NCI-H1092 (cell line): Measurements from ENCODE around the gene RAB11FIP3.

ENCODE experiments used
- DNase-seq: peaks from one replicate; lab custom pipeline; 2025; lab: John Stamatoyannopoulos, UW

RAB11FIP3 gene

DNA sequence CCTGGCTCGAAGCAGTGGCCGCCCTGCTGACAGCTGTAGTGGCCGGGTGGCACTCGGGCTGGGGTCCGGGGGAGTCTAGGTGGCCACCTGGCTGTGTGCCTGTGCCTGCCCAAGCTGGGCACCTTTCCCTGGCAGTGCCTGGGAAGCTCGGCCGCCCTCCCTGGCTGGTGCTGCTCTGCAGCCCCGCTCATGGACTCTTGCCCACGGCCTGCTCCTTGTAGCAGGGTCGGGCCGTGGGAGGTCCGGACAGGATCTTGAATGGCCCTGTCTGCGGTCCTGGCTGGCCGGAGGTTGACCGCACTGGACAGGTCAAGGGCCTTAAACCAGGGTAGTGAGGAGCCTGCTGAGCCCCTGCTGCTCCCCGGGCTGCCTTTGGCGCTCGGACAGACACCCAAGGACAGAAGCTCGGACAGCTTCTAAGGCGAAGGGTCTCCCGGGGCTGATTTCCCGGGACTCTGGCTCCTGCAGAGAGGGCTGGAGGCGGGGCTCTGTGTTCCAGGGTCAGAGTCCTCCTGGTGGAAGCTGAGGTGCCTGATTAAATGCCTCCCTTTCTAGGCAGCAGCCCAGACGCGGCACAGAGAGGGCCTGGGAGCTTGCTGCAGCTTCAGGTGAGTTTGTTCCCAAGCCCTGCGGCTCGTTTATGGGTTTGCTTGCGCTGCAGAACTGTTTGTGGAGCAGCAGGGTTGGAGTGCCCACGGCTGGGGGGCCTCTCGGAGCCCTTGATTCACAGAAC, 108.1 kb downstream of the RAB11FIP3 start:
- DNase-seq = no peak

DNA sequence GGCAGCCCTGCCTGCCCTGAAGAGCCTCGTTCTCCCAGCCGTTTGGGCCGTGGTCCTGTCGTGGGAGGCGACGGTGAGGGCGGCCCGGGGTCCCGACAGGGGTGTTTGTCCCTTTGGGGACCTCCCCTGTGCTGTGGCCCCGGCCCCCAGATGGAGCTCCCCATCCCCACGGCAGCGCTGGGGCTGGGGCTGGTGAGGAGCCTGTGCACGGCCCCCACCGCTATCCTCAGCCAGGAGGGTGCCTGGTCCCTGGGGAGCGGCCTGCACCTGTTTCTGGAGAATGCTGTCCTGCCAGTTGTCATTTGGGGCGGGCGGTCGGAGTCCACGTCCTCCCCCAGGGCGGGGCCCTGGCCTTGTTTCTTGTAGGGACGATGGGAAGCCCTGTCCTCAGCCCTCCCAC, 108.7 kb downstream of the RAB11FIP3 start:
- DNase-seq = no peak

DNA sequence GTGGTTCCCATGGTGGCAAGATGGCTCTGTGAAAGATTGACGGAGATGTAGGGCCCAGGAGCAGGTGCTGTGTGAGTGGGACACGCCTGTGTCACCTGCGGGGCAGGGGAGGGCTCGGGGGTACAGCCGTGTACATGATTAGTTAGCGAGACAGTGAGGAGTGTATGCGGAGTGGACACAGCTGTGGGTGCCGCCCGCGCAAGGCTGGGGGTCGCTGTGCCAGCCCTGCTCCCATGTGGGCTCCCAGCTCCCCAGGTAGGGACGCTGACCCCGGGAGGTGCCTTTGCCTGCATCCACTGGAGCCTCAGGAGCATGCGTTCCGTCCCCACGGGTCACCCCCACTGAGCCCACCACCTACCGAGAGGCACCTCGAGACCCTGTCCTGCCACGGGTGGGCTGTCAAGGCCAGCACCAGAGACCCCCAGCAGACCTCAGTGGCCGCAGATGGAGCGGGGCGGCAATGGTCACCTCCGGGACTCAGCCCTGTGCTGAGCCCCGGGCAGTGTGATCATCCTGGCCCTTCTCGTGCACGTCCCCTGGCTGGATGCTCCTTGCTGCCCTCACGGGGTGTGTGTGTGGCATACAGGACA, 109.5 kb downstream of the RAB11FIP3 start:
- DNase-seq = no peak

DNA sequence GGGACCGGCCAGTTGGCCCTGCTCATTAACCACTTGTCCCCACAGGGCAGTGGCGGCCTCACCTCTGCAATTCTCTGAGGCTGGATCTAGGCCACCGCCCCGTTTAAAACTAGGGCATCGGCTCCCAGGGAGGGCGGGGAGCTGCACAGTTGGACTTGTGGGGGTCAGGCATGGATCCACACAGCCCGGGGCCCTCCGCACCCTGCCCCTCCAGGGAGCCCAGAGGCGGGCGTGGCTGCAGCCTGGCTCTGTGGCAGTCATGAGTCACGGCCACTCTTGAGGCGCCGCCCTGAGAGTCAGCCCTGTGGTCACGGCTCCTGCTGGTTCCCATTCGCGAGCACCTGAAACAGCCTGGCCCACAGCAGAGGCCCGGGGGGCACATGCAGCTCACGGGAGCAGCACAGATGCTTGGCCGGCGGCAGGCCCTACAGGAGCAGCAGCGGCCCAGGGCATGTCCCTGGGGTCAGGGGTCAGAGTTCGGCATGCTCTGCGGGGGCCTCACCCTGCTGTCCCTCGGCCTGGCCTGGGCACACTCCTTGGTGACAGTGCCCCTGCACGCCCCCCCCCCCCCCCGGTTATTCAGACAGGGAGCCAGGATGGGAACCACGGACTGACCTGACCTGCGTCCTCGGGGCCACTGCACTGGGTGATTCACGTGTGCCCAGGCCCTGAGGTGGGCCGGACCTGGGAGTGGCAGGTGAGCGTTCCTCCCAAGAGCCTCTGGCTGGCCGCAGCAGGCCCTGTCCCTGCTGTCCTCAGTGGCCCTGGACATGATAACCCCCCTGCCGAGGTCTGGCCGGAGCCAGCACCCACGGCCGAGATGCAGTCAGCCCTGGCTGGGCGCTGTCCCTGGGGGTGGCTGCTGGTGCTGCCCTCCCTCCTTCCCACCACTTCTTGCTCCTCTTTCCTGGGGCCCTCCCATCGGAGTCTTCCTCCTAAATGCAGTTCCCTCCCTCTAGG, 110.3 kb downstream of the RAB11FIP3 start:
- DNase-seq = no peak

DNA sequence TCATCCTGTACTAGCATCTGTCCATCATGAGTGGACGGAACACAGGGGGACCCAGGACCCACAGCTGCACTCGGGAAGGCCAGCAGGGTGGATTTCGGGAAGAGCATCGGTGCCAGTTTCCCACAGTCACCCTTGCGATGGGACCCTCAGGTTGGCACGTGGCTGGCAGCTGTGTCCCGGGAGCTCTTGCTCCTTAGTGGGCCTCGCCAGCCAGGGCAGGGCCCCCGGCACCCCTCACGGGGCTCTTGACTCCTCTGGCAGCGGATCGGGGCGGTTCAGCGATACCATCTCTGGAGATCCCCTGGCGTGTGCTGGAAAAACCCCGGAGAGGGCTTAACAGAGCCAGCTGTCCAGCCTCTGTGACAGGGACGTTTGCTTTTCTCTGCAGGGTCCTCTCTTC, 111.3 kb downstream of the RAB11FIP3 start:
- no peak for DNase-seq

DNA sequence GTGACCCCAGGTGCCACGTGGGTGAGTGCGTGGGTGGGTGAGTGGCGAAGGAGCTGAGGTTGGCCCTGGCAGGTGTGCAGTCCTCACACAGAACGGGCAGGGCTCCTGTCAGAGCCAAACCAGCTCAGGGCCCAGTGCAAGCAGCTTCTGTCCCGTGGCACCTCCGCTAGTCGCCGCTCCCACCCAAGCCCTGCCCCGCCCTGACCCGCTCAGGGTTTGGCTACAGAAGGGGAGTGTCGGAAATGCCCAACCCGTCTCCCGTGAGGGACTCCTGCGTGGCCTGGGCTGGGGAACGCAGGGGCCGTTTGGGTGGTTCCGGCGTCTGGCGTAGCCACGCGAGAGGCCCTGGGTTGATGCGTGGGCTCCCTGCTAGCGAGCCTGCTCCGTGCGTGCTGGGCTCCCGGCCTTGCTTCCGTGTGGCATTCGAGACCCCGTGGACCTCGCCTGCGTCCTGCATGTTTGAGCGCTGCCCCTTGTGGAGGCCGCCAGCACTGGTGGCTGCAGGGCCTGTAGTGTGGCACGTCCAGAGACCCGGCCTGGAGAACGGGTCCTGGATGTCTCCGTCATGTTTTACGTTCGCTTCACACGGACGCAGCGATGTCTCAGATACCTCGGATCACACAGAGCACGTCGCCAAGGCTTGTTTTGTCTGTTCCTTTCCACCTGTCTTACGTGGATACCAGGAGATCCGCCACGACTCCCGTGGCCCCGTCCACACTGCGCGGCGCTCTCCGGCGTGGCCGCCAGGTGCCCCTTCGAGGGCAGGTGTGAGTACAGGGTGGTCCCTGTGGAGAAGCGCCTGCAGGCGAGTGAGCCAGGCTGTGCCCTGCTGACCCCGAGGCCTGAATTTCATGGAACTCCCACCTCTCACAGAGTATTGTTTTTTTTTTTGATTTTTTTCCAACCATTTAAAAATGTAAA, 112.2 kb downstream of the RAB11FIP3 start:
- no peak for DNase-seq

DNA sequence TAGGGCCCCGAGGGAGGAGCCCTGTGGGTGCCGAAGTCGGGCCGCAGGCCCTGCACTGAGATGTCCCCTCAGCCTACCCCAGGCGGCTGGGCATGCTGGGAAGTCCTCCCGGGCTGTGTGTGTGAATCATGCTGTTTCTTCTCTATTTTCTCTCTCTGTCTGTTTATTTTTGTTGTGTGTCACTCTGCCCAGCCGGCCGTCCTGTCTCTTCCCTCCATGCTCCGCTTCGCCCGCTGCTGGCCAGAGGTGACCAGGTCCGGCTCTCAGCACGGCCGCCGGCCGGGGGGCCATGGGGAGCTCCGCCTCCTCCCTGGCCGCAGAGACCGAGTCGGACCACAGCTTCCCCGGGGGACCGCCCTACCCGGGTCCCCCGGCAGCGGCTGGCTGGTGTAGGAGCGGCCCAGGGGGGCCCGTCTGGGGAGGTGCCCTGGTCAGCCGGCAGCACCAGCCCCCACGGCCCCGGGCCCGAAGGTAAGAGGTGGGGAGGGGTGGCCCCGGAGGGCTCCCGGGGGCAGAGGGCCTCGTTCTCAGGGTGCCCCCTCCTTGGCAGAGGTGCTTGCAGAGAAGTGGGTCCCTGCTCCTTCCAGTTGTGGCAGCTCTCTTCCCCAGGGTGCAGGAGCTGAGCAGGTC, 114.6 kb downstream of the RAB11FIP3 start:
- no peak for DNase-seq

DNA sequence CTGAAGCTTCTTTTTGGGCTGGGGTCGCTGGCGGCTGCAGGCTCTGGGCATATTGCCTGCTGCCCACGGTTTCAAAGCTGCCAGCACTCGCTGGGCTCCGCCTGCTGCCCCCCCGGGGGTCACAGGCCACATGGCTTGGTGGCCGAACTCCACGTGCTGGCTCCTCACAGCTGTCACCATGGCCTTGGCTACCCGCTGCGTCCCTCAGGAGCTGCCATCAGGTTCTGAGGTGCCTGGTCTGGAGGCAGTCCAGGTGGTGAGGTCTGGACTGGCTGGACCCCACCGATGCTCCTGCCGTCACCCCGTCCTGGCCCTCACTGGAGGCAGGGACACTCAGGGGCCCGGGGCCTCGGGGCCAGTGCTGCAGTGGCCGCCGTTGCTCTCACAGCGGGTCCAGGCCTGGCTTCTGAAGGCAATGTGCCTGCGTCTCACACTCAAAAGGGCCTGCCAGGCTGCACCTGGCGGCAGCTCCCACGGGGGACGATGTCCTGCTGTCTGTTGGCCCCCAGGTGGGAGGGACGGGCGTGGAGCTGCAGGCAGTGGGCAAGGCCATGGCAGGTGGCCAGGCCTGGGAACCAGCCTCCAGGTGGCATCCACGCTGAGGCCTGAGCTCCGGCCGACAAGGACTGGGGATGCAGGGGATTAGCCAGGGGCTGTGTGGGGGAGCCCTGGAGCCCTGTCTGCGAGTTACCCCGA, 115.3 kb downstream of the RAB11FIP3 start:
- DNase-seq = no peak

DNA sequence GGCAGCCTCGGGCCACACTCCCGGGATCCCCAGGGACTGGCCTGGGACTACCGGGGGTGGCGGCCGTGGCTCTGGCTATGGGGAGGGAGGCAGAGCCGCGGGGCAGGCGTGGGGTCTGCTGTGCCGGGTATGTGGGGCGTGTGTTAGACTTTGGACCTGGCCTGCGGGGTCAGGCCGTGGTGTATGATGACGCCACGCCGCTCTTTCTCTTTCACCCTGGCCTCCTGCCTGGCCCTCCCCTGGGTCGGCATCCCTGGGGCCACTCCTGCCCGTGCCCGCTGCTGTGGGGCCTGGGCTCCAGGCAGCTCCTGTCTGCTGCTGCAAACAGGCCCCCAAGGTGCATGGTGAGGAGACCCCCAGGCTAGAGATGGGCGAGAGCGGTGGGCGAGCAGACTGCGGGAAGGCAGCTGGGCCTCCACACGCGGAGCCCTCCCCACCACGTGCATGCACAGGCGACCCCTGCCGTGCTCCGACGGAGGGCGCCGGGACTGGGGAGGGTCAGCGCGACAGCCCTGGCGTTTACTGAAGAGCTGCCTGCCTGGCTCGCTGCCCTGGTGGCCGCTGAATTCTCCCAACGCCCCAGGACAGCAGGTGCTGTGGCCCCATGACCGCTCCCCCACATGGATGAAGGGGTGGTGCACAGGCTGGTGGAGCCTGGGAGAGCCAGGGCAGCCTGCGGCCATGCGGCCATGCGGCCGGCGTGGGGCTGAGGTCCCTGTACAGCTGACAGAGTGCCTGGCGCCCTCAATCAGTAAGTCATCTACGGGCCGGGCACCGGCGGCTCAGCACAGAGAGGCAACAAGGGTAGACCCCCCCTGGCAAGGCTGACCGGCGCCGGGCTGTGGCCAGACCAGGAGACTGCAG, 118.1 kb downstream of the RAB11FIP3 start:
- no peak for DNase-seq

DNA sequence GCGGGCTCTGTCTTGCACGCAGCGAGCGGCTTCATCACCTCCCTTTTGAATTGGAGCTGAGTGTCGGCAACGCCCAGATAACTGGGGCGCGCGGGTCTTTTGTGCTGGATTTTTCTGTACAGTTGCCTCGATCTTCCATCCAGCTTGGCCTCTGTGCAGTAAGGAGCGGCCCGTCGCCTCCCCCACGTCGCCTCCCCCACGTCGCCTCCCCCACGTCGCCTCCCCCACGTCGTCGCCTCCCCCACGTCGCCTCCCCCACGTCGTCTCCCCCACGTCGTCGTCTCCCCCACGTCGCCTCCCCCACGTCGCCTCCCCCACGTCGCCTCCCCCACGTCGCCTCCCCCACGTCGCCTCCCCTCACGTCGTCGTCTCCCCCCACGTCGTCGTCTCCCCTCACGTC, 119.1 kb downstream of the RAB11FIP3 start:
- no peak for DNase-seq

DNA sequence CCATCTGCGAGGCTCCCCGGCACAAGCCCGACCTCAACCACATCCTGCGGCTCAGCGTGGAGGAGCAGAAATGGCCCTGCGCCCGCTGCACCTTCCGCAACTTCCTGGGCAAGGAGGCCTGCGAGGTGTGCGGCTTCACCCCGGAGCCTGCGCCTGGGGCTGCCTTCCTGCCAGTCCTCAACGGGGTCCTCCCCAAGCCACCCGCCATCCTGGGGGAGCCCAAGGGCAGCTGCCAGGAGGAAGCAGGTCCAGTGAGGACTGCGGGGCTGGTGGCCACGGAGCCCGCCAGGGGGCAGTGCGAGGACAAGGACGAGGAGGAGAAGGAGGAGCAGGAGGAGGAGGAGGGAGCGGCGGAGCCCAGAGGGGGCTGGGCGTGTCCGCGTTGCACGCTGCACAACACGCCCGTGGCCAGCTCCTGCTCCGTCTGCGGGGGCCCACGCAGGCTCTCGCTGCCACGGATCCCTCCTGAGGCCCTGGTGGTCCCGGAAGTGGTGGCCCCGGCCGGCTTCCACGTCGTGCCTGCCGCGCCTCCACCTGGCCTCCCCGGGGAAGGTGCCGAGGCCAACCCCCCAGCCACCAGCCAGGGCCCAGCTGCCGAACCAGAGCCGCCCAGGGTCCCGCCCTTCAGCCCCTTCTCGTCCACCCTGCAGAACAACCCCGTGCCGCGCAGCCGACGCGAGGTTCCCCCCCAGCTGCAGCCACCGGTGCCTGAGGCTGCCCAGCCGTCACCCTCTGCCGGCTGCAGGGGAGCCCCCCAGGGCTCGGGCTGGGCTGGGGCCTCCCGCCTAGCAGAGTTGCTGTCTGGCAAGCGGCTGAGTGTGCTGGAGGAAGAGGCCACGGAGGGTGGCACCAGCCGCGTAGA, 121.7 kb downstream of the RAB11FIP3 start:
- no peak for DNase-seq

DNA sequence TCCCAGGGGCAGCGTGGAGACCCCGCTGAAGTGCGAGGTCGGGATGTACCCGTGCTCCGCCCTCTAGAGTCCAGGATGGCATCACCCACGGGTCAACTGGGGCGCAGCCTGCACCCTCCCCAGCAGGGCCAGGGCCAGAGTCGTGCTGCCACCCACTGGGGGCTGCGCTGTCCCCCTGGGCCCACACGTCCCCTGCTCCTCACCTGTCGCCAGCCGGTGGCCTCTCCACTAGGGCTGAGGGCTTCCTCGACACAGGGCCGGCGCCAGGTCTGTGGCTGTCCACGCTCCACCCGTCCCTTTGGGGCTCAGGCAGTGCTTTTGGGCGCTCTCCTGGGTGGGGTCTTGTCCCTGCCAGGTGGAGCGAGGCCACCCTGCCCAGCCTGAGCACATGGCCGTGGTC, 123.1 kb downstream of the RAB11FIP3 start:
- no peak for DNase-seq

DNA sequence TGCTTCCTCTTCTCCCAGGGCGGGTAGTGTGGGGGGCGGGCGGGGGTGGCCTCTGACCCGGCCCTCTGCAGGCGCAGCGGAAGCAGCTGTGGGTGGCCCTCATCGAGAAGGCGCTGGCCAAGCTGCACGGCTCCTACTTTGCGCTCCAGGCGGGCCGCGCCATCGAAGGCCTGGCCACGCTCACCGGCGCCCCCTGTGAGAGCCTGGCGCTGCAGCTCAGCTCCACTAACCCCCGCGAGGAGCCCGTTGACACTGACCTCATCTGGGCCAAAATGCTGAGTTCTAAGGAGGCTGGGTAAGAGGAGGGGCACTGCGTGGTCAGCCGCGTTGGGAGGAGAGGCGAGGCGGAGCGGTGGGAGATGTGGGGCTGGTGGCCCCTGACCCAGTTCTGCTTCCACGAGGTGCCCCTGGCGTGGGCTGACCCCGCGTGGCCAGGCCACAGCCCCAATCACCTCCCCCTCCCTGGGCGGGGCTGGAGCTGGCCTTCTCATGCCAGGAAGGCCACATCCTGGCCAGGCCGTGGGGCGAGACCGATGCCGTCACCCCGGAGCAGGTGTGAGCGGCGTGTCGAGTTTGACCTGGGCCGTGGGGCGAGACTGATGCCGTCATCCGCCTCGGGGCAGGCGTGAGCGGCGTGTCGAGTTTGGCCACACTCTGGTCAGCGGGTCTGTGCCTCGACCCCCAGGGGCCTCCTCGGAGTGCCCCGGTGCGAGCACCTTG, 124.3 kb downstream of the RAB11FIP3 start:
- DNase-seq = no peak

DNA sequence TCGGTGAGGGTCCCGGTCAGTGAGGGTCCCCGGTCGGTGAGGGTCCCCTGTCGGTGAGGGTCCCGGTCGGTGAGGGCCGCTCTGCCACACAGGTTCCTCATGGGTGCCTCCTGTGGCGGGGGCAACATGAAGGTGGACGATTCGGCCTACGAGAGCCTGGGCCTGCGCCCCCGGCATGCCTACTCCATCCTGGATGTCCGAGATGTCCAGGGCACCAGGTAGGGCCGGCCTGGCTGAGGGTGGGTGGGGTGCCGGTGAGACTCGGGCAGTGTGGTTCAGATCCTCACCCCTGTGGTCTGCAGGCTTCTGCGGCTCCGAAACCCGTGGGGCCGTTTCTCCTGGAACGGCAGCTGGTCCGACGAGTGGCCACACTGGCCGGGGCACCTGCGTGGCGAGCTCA, 125.8 kb downstream of the RAB11FIP3 start:
- no peak for DNase-seq

DNA sequence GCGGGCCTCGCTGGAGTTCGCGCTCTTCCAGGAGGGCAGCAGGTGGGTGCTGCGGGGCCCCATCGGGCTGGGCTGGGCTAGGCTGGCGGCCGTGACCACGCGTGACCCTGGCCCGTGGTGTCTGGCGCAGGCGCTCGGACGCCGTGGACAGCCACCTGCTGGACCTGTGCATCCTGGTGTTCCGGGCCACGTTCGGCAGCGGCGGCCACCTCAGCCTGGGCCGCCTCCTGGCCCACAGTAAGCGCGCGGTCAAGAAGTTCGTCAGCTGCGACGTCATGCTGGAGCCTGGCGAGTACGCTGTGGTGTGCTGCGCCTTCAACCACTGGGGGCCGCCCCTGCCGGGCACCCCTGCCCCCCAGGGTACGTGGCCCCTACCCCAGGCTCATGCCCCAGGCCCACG, 126.7 kb downstream of the RAB11FIP3 start:
- DNase-seq = no peak

DNA sequence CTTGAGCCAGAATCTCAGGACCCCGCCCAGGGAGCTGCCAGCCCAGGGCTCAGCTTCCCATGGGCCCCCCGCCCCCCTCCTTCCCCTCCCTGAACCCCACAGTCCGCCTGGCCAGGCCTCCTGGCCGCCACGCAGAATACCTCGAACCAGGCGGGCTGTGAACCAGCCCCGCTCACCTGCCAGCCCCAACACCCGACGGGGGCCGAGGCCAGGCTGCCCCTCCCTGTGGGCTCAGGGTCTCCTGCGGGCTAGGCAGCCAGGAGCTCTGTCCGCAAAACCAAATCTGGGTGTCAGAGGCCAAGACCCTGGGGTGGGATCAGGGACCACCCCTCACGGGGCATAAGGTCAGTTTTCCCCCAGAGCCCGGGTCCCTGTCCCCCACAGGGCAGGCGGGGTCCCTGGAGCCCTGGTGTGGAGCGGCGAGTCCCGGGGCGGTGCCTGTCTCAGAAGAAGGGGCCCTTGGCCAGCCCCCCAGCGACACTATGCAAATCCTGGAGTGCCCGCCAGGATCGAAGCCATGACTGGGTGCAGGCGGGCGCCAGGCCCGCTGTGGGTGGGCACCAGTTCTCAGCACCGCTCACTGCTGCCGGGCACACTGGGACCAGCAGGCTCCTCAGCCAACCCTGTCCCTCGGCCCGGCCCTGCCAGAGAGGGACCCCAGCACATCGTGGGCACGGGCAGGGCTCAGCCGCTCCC, 128.3 kb downstream of the RAB11FIP3 start:
- DNase-seq = no peak

DNA sequence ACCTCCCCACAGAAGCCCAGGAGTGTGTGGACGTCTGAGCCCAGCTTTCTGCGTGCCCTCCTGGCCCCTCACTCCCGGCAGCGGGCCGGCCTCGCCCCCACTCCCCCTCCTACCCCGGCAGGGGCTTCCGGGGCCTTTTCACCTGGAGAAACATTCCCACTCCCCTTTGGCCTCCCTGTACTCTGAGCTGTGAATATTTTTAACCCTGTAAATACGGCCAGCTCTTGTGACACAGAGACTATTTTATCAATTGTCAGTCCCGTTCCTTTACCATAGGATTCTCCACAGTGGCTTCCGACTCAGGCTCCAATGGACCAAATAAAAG, 128.8 kb downstream of the RAB11FIP3 start:
- no peak for DNase-seq
